Fibroblast of peridontal ligament (primary cell): Measurements from ENCODE around the gene FBXW12.

Source experiments
- DNase-seq: peaks from one replicate; pipeline ENCODE4 v3.0.0-alpha.2; 2010; ENCODE audit errors: extremely low read depth

The FBXW12 gene

GRCh38 chr3:48407542-48408099, 35.6 kb downstream of the FBXW12 start:
- no peak for DNase-seq

GRCh38 chr3:48408823-48409281, 36.8 kb downstream of the FBXW12 start:
- DNase-seq = no peak

GRCh38 chr3:48409291-48410201, 37.5 kb downstream of the FBXW12 start:
- DNase-seq = no peak

- no peak for DNase-seq
Measured at GRCh38 chr3:48410205-48411040, 38.4 kb downstream of the FBXW12 start.

- DNase-seq = no peak
Measured at GRCh38 chr3:48411041-48411588, 39.1 kb downstream of the FBXW12 start.

GRCh38 chr3:48411606-48412374, 39.8 kb downstream of the FBXW12 start:
- no peak for DNase-seq

GRCh38 chr3:48412375-48413001, 40.5 kb downstream of the FBXW12 start:
- DNase-seq = no peak

GRCh38 chr3:48413086-48413485, 41.1 kb downstream of the FBXW12 start:
- no peak for DNase-seq

GRCh38 chr3:48413611-48414010, 41.6 kb downstream of the FBXW12 start:
- no peak for DNase-seq

- DNase-seq = no peak
Measured at GRCh38 chr3:48414376-48415250, 42.6 kb downstream of the FBXW12 start.

- DNase-seq = no peak
Measured at GRCh38 chr3:48415251-48415953, 43.4 kb downstream of the FBXW12 start.

- no peak for DNase-seq
Measured at GRCh38 chr3:48416091-48416505, 44.1 kb downstream of the FBXW12 start.

GRCh38 chr3:48416546-48416945, 44.5 kb downstream of the FBXW12 start:
- no peak for DNase-seq

GRCh38 chr3:48417529-48418108, 45.6 kb downstream of the FBXW12 start:
- DNase-seq = no peak

- DNase-seq = no peak
Measured at GRCh38 chr3:48418140-48418539, 46.1 kb downstream of the FBXW12 start.

GRCh38 chr3:48418651-48419050, 46.6 kb downstream of the FBXW12 start:
- DNase-seq = no peak

GRCh38 chr3:48419149-48419548, 47.1 kb downstream of the FBXW12 start:
- DNase-seq = no peak

- no peak for DNase-seq
Measured at GRCh38 chr3:48419597-48419996, 47.6 kb downstream of the FBXW12 start.

- DNase-seq = no peak
Measured at GRCh38 chr3:48420561-48420960, 48.5 kb downstream of the FBXW12 start.
